D721Med (cell line): ENCODE measurements around the gene MYO1H.

ENCODE experiments used
- DNase-seq: peaks from one replicate; pipeline ENCODE4 v3.0.0; 2011; ENCODE audit warnings: low spot score; ENCODE audit not compliant: insufficient read length
- FAIRE-seq: peaks from 2 replicates; lab custom pipeline; 2011; peaks lifted over from hg19 to GRCh38; lab: Jason Lieb, UNC
- CTCF ChIP-seq: IDR thresholded peaks from 2 replicates; pipeline ENCODE4 v1.5.1; 2012; ENCODE audit warnings: mild to moderate bottlenecking, control low read depth; ENCODE audit not compliant: insufficient read depth; ENCODE audit errors: missing control alignments

The MYO1H gene

GRCh38 chr12:109440851-109441490 is 93.3 kb downstream of the MYO1H start:
- FAIRE-seq (no peak), DNase-seq (no peak)
- TF ChIP-seq CTCF, result no peak

- FAIRE-seq (no peak), DNase-seq (no peak)
- TF ChIP-seq CTCF, result no peak
These were observed 96.1 kb downstream of the MYO1H start for GRCh38 chr12:109443794-109444193.

- no peak for FAIRE-seq
- no peak for TF ChIP-seq CTCF
- DNase-seq, result no peak
These were observed 96.6 kb downstream of the MYO1H start for GRCh38 chr12:109444259-109444658.

- FAIRE-seq (no peak), DNase-seq (no peak)
- no peak for TF ChIP-seq CTCF
These were observed 97.5 kb downstream of the MYO1H start for GRCh38 chr12:109445191-109445609.

GRCh38 chr12:109446869-109447268 is 99.2 kb downstream of the MYO1H start:
- FAIRE-seq (no peak), DNase-seq (no peak)
- TF ChIP-seq CTCF, result no peak

GRCh38 chr12:109447482-109447881 is 99.8 kb downstream of the MYO1H start:
- FAIRE-seq (no peak), DNase-seq (no peak)
- TF ChIP-seq CTCF, result no peak

GRCh38 chr12:109448272-109448671 is 100.6 kb downstream of the MYO1H start:
- DNase-seq (no peak), FAIRE-seq (no peak)
- TF ChIP-seq CTCF, result no peak
